Measurements from ENCODE around the gene SLC22A23.

Gene SLC22A23

DNA sequence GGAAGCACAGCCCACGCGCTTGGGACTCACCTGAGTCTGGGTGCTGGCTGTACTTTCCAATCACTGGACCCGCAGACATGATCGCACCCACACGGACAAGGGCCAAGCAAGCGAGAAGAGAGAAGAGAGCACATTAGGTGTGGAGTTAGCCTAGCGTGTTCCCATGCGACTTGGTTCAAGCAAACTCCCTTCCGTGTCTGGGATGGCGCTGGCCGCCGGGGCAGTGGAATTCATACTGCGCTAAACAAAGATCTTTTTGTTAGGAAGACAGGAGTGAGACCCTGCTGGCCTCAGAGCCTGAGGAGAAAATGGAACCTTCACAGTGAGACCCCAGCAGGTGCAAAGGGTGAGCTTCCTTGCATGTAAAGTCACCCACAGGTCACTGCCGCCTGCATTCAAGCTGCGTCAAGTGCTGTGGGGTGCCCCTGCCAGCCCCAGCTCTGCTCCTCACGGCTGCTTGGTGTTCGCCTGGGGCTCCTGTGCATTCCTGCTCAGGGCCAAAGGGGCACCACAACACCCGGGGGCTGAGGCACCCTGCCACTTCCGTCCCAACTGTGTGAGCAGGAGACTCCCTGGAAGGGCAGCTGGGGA, 171.7 kb downstream of the SLC22A23 start:
- Mint-ChIP-seq H3K27me3 (no peaks in the 10 kb centered on the region), H3K36me3 (no peaks in the 10 kb centered on the region), H3K4me1 (no peaks in the 10 kb centered on the region), H3K27ac (no peak overlapping the region), H3K4me3 (no peak overlapping the region), H3K9me3 (no peaks in the 10 kb centered on the region)
- CTCF ChIA-PET: interaction anchor here (1.4 to 1.7 kb wide), 3 partner anchors 446 to 693 kb away, joined by 3 to 5 read pairs (median 4); no protein-coding TSS in a partner anchor
- DNase-seq: no peak

DNA sequence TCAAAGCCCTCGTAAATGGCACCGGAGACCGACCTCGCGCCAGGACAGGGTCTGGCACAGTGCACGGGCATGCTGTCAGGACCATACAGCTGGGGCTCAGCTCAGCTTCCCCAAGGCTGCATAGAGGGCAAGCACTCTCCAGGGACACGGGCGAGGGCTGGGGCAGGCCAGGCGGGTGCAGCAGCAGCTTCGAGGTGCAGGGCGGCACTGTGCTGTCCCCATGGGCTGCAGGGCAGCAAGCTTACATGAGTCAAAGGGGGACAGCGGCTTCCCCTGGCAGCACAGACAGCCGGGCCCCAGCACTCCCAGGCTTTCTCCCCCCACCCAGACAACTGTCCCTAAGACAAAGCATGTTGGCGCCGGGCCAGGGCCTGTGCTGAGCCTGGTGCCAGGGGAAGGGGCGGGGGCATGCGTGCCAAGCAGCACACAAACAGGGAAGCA, 172.4 kb downstream of the SLC22A23 start:
- no peaks in the 10 kb centered on the region for H3K36me3 Mint-ChIP-seq
- H3K4me1 Mint-ChIP-seq: peaks cover 2% of the 10 kb centered on the region
- H3K27ac Mint-ChIP-seq: no peak overlapping the region
- CTCF ChIA-PET: interaction anchor here (1.4 kb wide), 1 partner anchor 694 kb away, joined by 4 read pairs; no protein-coding TSS in a partner anchor
- no peak overlapping the region for H3K4me3 Mint-ChIP-seq
- no peak for DNase-seq
- H3K27me3 Mint-ChIP-seq: no peaks in the 10 kb centered on the region
- H3K9me3 Mint-ChIP-seq: no peaks in the 10 kb centered on the region

DNA sequence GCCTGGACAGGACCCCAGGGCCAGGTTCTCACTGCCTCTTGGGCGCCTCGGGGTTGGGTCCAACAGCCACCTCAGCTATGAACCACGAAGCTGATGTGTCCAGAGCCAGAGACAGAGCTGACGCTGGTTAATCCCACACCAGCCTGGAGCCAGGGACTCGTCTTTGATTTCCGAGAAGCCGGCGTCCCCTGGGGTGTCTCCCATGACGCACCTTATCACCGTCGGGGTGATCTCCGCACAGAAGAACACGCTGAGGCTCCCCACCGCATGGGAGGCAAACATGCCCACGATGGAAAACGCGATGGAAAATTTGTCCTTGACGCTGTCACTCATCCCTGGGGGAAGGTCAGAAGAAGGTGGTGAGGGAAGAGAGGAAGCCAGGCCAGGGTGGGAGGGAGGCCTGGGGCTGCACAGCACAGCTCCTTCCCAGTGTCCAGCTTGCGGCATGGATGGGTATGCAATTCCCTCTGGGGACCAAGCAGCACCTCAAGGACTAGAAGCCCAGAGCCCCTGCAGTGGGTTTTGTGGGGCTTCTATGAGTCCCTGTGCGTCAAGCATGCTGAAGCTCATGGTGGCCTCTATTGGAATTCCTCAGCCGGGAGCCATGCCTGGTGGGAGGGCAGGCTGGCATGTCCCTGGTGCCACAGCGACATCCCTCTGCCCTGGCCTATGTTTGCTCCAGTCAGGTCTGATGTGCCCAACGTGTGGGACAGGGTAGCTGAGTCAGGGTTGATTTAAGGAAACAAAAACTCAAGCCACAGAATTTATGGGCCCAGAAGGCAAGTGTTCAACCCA, 173.0 kb downstream of the SLC22A23 start:
- no peak overlapping the region for H3K27ac Mint-ChIP-seq
- H3K27me3 Mint-ChIP-seq: no peaks in the 10 kb centered on the region
- CTCF ChIA-PET: interaction anchor here (0.9 to 1.4 kb wide), 2 partner anchors 12 to 695 kb away, joined by 3 to 4 read pairs; no protein-coding TSS in a partner anchor
- H3K4me1 Mint-ChIP-seq: peaks cover 2% of the 10 kb centered on the region
- no peaks in the 10 kb centered on the region for H3K36me3 Mint-ChIP-seq
- no peak overlapping the region for H3K4me3 Mint-ChIP-seq
- no peak for DNase-seq
- no peaks in the 10 kb centered on the region for H3K9me3 Mint-ChIP-seq

DNA sequence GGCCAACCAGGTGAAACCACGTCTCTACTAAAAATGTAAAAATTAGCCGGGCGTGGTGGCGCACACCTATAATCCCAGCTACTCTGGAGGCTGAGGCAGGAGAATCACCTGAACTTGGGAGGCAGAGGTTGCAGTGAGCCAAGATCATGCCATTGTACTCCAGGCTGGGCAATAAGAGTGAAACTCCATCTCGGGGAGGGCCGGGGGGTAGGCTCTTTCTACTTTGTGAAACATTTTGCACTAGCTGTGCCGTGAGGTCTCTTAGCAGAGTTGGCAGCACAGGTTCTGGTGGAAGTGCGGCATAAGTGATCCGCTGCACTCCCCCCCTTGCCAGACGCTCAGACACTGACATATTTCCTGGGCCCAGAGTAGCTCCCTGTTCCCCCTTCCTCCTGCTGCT, 173.6 kb downstream of the SLC22A23 start:
- DNase-seq: no peak

DNA sequence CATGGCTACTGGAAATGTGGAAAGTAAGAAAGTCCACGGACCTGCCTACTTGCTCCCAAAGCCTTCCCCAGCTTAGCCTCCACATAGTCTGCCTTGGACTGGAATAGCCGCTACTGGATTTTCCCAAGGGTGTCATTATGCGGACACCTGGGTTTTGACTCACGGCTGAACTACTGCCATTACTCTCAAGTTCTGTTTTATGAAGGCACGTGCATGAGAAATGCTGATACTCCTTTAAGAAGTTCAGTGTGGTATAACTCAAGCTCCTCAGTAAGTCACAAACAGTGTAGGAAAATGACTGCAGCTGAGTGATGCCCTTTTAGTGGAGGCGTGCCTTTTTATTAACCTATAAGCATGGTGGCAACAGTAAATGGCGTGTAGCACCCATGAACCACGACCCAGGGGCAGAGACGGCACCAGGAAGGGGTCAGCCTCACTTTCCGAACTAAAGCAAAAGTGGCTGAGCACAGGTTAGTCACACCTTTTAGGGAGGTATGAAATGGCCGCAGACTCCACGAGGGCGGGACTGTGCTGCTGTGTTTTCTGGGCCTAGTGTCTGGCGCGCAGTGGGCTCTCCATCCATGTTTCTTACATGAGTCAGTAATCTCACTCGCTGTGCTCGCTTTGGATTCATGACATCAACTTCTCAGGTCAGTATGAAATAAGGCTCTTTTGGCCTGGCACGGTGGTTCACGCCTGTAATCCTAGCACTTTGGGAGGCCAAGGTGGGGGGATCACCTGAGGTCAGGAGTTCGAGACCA, 174.2 kb downstream of the SLC22A23 start:
- H3K4me1 Mint-ChIP-seq: peaks cover 2% of the 10 kb centered on the region
- DNase-seq: no peak
- H3K27ac Mint-ChIP-seq: no peak overlapping the region
- H3K27me3 Mint-ChIP-seq: no peaks in the 10 kb centered on the region
- CTCF ChIA-PET: interaction anchor here (0.9 to 3.5 kb wide), 5 partner anchors 11 to 450 kb away, joined by 3 to 53 read pairs (median 3); no protein-coding TSS in a partner anchor
- no peaks in the 10 kb centered on the region for H3K9me3 Mint-ChIP-seq
- no peak overlapping the region for H3K4me3 Mint-ChIP-seq
- no peaks in the 10 kb centered on the region for H3K36me3 Mint-ChIP-seq

More for the DNA sequence above, 173.6 kb downstream of the SLC22A23 start:
- CTCF ChIA-PET: interaction anchor here (0.9 kb wide), 1 partner anchor 11 kb away, joined by 3 read pairs; no protein-coding TSS in a partner anchor
- no peaks in the 10 kb centered on the region for H3K27me3 Mint-ChIP-seq
- no peaks in the 10 kb centered on the region for H3K9me3 Mint-ChIP-seq
- no peaks in the 10 kb centered on the region for H3K36me3 Mint-ChIP-seq
- H3K4me3 Mint-ChIP-seq: no peak overlapping the region
- no peak overlapping the region for H3K27ac Mint-ChIP-seq
- peaks cover 2% of the 10 kb centered on the region for H3K4me1 Mint-ChIP-seq

DNA sequence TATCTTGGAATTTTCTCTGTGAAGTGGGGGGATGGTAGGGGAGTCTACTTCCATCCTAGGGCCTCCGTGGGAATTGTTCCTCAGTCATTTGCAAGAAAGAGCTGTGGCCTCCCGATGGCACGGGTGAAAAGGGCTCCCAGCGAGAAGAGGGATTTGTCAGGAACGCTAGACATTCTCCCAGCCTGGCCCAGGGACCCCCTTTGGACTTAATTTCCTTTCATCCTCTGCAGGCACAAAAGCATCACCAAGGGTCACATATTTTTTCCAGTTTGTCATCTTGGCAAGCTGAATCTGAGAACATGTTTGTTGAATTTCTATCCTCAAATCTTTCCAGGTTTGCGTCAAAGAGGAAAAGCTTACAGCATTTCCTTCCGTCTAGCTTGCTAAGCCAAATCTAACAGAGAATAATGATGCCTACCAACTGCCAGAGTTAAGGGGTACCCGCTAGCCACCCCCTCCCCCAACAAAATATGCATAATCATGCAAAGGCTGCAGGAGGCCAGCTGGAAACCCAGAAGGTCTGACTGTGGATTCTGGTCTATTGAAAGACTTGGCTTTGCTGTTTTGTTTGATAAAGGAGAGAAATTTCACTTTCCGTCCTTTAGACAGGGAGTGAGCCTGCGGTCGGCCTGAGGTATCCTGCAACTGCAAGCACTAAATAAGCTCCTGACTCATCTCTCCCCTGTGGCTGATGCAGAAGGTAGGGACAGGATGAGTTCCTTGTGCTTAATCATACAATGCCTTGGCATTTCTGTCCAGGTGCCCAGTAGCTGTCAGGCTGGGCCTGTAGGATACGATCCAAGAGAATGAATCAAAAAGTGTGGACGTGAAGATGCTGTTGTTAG, 175.0 kb downstream of the SLC22A23 start:
- no peak for DNase-seq
- H3K27ac Mint-ChIP-seq: no peak overlapping the region
- H3K4me3 Mint-ChIP-seq: no peak overlapping the region
- CTCF ChIA-PET: interaction anchor here (1.0 to 3.5 kb wide), 5 partner anchors 30 to 460 kb away, joined by 3 to 53 read pairs (median 3); no protein-coding TSS in a partner anchor
- H3K4me1 Mint-ChIP-seq: peaks cover 2% of the 10 kb centered on the region
- H3K9me3 Mint-ChIP-seq: no peaks in the 10 kb centered on the region
- H3K36me3 Mint-ChIP-seq: no peaks in the 10 kb centered on the region
- no peaks in the 10 kb centered on the region for H3K27me3 Mint-ChIP-seq

DNA sequence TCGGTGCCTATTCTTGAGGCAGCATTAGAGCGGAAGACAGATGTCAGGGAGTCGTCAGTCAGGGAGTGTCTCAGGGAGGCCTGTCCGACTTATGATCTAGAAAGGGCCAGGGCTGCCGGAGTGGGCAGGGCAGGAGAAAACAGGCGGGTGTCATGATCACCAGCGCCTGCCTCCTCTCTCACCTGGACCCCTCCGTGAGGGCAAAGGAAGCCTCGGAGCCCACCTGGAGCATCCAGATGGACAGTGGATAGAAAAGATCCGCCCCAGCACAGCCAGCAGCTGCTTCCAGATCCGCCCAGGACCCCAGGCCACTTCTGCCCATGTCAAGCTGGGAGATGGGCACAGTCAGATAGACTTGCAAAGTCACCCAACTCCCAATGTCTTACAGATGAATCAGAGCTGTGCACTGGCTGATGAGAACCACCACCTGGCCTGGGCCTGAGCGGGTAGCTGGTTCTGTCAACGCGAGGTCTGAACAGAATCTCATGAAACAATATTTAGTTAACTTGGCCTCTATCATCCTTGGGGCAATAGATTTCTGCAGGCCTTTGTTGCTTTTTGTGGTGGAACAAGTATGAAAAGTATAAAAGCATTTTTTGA, 175.9 kb downstream of the SLC22A23 start:
- no peaks in the 10 kb centered on the region for H3K27me3 Mint-ChIP-seq
- CTCF ChIA-PET: interaction anchor here (1.2 to 3.5 kb wide), 3 partner anchors 50 to 460 kb away, joined by 3 to 53 read pairs (median 4); no protein-coding TSS in a partner anchor
- H3K36me3 Mint-ChIP-seq: no peaks in the 10 kb centered on the region
- peaks cover 2% of the 10 kb centered on the region for H3K4me1 Mint-ChIP-seq
- no peaks in the 10 kb centered on the region for H3K9me3 Mint-ChIP-seq
- DNase-seq: no peak
- no peak overlapping the region for H3K27ac Mint-ChIP-seq
- no peak overlapping the region for H3K4me3 Mint-ChIP-seq

DNA sequence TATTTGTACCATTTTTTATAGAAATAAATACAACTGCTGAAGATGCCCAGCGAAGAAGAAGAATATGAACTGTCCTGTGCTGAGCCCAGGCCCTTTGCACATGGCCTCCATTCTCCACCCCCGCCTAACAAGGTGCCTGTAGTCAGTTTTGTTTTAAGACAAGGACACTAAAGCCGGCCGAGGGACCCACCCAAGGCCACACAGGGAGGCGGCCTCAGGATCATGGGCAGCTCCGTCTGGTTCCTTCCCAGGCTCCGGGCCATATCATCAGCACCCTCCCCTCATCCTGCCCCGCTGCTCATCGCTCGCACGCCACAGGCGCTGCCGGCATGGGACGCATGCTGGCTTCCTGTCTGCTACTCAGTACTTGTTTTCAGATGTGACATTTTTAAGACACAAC, 176.8 kb downstream of the SLC22A23 start:
- DNase-seq: no peak
- no peak overlapping the region for H3K27ac Mint-ChIP-seq
- CTCF ChIA-PET: interaction anchor here (0.6 to 3.5 kb wide), 6 partner anchors 9 to 698 kb away, joined by 3 to 53 read pairs (median 4); no protein-coding TSS in a partner anchor
- H3K36me3 Mint-ChIP-seq: no peaks in the 10 kb centered on the region
- H3K9me3 Mint-ChIP-seq: no peaks in the 10 kb centered on the region
- H3K4me1 Mint-ChIP-seq: peaks cover 2% of the 10 kb centered on the region
- H3K4me3 Mint-ChIP-seq: no peak overlapping the region
- no peaks in the 10 kb centered on the region for H3K27me3 Mint-ChIP-seq

DNA sequence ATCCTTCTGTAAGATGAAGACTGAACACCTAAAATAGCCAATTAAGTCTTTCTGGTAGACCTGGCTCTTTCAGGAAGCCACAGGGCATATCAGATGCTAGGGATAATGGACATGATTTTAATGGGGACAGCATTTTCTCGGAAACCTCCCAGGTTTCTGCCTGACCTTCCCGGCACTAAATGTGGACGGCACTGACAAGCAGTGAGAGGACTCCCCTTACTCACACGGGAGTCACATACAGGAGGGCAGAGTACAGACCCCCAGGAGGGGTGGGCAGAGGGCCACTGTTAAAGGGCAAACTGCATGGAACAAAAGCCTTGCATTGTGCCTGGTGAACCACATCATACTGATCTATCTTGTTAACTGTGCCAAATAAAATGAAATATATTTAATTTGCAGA, 178.2 kb downstream of the SLC22A23 start:
- no peak for DNase-seq
- CTCF ChIA-PET: no interaction called here
- Mint-ChIP-seq H3K9me3 (no peaks in the 10 kb centered on the region), H3K4me3 (no peak overlapping the region), H3K36me3 (no peaks in the 10 kb centered on the region), H3K27me3 (no peaks in the 10 kb centered on the region), H3K4me1 (peaks cover 2% of the 10 kb centered on the region), H3K27ac (no peak overlapping the region)

DNA sequence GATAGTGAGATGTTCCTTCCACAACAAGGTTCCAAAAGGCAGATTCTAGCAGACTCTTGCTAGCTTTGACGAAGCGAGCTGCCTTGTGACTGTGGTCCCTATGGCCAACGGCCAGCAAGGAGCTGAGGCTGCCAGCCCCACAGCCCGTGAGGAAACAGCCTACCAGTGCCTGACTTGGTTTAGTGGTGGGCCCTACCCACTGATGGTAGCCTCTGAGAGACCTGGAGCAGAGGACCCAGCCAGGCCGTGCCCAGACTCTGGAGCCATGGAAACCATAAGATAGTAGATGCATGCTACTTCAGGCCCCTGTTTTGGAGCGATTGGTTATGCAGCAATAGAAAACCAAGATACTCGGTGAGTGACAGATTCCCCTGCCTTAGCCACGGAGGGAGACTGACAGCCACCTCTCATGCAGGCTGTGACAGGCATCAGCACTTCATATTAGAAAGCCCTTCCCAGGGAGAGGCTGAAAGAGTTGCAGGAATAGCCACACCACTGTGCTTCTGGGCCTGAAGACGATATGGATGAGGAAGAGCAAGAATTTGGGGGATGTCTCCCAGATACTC, 178.9 kb downstream of the SLC22A23 start:
- no peak for DNase-seq
- peaks cover 3% of the 10 kb centered on the region for H3K36me3 Mint-ChIP-seq
- CTCF ChIA-PET: no interaction called here
- H3K4me3 Mint-ChIP-seq: no peak overlapping the region
- no peaks in the 10 kb centered on the region for H3K9me3 Mint-ChIP-seq
- H3K4me1 Mint-ChIP-seq: peaks cover 2% of the 10 kb centered on the region
- H3K27me3 Mint-ChIP-seq: no peaks in the 10 kb centered on the region
- H3K27ac Mint-ChIP-seq: no peak overlapping the region

DNA sequence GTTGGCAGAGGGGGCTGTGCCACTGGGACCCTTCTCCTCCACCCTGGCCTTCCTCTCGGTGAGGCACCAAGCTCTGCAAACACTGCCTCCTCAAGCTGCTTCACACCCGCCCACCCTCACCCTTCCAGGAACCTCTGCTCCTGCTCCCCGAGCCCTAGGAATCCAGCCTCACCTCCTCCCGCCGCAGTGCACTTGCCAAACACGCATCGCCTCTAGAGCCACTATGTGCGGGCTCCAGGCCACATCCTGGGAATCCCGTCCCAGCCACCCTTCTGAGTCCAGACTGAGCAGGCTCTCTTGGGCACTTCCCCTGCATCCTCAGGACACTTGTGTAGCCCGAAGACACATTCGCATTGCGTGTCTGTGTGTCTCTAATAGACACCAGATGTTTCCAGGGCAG, 179.6 kb downstream of the SLC22A23 start:
- CTCF ChIA-PET: no interaction called here
- DNase-seq: no peak
- Mint-ChIP-seq H3K27ac (no peak overlapping the region), H3K9me3 (no peaks in the 10 kb centered on the region), H3K36me3 (peaks cover 4% of the 10 kb centered on the region), H3K4me3 (no peak overlapping the region), H3K4me1 (peaks cover 2% of the 10 kb centered on the region), H3K27me3 (no peaks in the 10 kb centered on the region)

DNA sequence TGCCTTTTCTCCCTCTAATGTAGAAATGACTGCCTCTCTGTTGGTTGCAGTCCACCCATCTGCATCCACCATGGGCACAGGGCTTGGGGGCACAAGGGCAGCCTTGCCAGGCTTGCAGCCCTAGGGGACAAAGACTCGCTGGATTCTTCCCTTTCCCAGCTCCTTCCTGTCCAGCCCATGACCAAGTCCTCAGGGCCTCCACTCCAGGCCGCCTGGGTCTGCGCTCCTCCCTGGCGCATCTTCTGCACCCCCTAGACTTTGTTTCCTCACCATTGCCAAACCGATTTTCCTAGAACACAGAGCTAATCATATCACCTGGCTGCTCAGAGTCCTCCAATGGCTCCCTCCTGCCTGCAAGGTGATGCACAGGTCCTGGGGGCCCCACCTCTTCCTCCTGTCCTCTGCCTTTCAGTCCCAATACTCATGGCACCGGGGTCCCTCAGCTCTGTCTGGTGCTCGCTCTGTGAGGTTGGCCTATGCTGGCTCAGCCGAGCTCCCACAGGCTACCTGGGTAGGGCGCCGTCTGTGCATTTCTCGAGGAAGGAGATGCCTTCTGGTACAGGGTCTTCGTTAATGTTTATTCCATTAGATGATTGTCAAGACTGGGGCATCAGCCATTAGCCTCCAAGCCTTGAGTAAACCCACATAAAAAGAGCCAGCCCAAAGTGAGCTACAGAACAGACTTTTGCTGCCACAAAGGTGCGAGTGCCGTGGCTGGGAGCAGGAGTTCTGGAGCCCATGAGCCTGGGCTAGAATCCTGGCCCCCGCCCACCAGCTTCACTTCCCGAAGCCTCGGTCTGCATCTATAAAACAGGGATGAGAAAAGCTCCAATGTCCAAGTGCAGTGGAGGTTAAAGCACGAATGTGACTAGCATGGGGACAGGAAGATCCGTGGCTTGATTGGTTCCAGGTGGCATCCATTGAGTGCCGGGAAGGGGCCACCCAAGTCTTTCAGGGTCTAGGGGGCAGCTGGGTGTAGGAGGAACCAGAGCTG, 180.4 kb downstream of the SLC22A23 start:
- DNase-seq: no peak
- Mint-ChIP-seq H3K36me3 (peaks cover 10% of the 10 kb centered on the region), H3K27ac (peak overlapping the region; percentile 12), H3K9me3 (no peaks in the 10 kb centered on the region), H3K4me3 (no peak overlapping the region), H3K27me3 (no peaks in the 10 kb centered on the region), H3K4me1 (peaks cover 2% of the 10 kb centered on the region)
- CTCF ChIA-PET: interaction anchor here (0.9 kb wide), 1 partner anchor 456 kb away, joined by 3 read pairs; no protein-coding TSS in a partner anchor
